ENCODE data around the gene EIF3I.

The EIF3I gene

DNA sequence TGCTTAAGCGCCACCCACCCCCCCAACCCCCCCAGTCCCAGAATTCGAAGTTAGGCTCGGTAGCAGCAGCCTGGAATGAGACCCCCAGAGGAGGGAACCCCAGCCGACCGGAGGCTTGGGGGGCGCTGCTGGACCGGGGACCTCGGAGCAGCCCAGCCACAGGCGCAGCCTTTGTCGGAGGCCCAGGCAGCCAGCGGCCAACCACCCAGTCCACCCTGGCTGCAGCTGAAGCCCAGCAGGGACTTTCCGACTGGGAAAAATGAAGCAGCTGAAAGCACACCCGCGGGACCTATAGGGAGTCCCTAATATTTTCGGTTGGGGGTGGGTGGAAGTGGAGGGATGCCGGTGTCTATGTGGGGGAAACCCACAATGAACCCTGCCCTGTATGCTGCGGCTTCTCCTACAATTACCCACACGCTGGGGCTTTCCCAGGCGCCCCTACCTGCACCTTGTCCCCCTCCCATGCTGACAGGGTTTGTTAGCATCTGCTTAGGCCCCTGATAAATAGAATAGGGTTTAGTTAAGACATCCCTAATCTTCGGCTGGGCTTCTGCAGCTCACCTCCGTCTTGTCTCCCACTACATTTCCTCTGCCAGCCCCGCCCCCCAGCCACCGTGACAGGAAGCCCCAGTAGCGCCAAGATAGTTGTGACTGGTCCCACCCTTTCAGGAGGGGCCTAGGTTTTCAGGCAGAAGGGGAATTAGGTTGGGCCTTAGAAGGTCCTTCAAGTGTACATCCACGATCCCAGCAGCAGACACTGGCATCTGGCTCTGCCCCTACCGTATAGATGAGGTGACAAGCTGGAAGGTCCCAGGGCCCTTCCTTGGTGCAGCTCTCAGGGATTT lies 21.0 kb upstream of the EIF3I start:
- DNase-seq (peak; percentile 63 to 77 (median 74)), ATAC-seq (replicated peaks) (peak; percentile 76)
- Mint-ChIP-seq H3K36me3 (ENCODE audit: insufficient read depth) (peaks cover 23% of the 10 kb centered on the region), H3K27ac (peak overlapping the region; percentile 94), H3K4me3 (peak overlapping the region; percentile 92), H3K27me3 (no peaks in the 10 kb centered on the region), H3K9me3 (no peaks in the 10 kb centered on the region), H3K4me1 (ENCODE audit: low read depth in 2 of 2) (peaks cover 55 to 57% of the 10 kb centered on the region in 2 donors)

DNA sequence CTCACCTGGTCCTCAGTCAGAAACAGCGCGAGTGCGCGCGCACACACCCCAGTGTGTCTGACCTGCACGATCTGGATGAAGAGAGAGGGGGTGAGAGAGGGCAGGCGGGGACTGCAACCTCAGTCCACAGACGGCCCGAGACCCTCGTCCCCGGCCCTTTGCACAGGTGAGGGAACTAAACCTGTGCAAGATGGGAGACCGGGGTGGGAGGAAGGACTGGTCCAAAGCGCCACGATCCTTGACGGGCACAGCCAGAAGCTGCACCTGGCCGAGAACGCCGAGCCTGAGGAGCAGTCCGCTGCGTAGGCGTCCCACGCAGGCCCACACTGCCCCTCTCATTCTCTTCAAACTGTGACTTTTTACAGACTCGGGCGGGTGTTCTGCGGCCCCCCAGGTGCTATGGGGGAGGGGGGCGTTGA lies 17.3 kb upstream of the EIF3I start:
- H3K9me3 Mint-ChIP-seq: no peaks in the 10 kb centered on the region
- H3K27ac Mint-ChIP-seq: peak overlapping the region; percentile 91 to 94
- ATAC-seq (replicated peaks) (no peak), DNase-seq (no peak)
- peak overlapping the region; percentile 84 to 88 for H3K4me3 Mint-ChIP-seq
- peaks cover 35 to 40% of the 10 kb centered on the region in 2 donors for H3K4me1 Mint-ChIP-seq (ENCODE audit: low read depth in 2 of 2)
- H3K36me3 Mint-ChIP-seq (ENCODE audit: insufficient read depth): peaks cover 22% of the 10 kb centered on the region
- no peaks in the 10 kb centered on the region for H3K27me3 Mint-ChIP-seq

DNA sequence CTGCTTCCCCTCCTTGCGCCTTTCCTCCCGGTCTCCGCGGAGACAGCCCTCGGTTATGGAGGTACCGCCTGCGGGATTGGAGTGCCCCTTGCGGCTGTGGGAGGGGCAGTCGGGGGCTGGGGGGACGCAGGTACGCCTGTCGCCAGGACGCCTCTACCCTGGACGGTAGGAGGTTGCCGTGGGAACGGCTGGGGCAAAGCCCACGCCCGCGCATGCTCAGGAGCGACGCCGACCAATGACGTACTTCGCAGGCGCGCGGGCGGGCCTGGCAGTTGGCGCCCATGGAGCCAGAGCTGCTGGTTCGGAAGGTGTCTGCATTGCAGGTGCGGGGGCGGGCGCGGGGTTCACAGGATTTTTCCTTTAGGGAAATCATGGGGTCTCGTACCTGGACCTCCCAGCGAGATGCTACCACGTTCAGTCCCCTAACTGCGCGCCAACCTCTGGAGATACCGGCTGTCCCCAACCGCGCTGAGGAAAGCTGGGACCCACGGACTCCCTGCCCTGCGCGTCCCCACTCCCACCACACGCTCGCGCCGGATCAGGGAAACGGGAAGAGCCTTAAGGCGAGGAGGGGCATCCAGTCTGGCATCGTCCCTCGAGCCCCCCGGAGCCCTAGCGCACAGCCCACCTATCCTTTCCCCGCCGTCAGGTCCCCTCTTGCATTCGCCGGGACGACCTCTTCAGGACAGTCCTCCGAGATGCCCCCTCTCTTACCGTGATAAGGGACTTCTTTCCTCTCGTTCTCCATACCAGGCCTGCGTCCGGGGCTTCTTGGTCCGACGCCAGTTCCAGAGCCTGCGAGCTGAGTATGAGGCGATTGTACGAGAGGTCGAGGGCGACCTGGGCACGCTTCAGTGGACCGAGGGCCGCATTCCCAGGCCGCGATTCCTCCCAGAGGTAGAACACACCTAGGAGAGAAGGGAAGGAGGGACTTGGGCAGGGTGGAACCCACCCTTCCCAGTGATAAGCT lies 16.5 kb upstream of the EIF3I start, which contains the start of gene IQCC:
Gene IQCC, plus strand, starts transcription at position 271 of the 970 bp plus-strand sequence. Its CDS starts 11 bp downstream, at position 282.
- DNase-seq (peak; percentile 78 to 84 (median 79)), ATAC-seq (replicated peaks) (peak; percentile 67)
- Mint-ChIP-seq H3K4me1 (ENCODE audit: low read depth in 2 of 2) (peaks cover 28 to 34% of the 10 kb centered on the region in 2 donors), H3K4me3 (peak within 1 kb of the TSS; percentile 84 to 88), H3K9me3 (no peaks in the 10 kb centered on the region), H3K27ac (peak within 1 kb of the TSS; percentile 91 to 94), H3K36me3 (ENCODE audit: insufficient read depth) (peaks cover 18% of the 10 kb centered on the region), H3K27me3 (no peaks in the 10 kb centered on the region)

DNA sequence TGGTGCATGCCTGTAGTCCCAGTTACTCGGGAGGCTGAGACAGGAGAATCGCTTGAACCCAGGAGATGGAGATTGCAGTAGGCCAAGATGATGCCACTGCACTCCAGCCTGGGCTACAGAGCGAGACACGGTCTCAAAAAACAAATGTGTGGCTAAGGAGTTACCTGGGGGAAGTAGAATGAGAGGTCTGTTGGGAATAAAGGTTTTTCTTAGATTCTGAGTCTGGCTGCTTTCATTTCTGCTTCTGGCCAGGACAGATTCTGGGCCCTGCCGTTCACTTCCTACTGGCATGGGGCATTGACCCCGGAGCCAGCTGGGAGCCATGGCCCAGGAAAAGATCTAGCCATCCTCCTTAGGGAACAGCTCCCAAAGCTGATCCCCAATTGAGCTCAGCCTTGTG lies 13.7 kb upstream of the EIF3I start:
- Mint-ChIP-seq H3K27me3 (no peaks in the 10 kb centered on the region), H3K36me3 (ENCODE audit: insufficient read depth) (peaks cover 3% of the 10 kb centered on the region), H3K4me1 (ENCODE audit: low read depth in 2 of 2) (peaks cover 14 to 18% of the 10 kb centered on the region in 2 donors), H3K4me3 (no peak overlapping the region), H3K9me3 (no peaks in the 10 kb centered on the region), H3K27ac (no peak overlapping the region)
- ATAC-seq (replicated peaks) (no peak), DNase-seq (no peak)

DNA sequence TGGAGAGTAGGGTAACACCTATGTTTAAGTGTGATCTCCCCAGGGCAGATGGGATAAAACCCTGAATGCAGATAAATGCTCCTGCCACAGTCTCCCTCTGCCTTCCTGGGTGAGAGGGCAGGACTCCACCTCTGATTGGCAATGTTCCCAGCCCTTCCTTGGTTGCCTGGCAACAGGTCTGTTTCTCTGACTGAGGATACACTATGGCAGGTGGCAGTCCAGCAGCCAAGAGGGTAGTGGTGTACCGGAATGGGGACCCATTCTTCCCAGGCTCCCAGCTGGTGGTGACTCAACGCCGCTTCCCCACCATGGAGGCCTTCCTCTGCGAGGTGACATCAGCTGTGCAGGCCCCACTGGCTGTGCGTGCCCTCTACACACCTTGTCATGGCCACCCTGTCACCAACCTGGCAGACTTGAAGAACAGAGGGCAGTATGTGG lies 13.3 kb upstream of the EIF3I start, which contains the start of gene DCDC2B:
Gene DCDC2B, plus strand, starts transcription at position 199 of the 438 bp plus-strand sequence. Its CDS starts 5 bp downstream, at position 204.
- peak within 1 kb of the TSS; percentile 60 to 83 for H3K27ac Mint-ChIP-seq
- peaks cover 13 to 17% of the 10 kb centered on the region in 2 donors for H3K4me1 Mint-ChIP-seq (ENCODE audit: low read depth in 2 of 2)
- no peak for ATAC-seq (replicated peaks)
- no peaks in the 10 kb centered on the region for H3K9me3 Mint-ChIP-seq
- no peaks in the 10 kb centered on the region for H3K27me3 Mint-ChIP-seq
- peaks cover 3% of the 10 kb centered on the region for H3K36me3 Mint-ChIP-seq (ENCODE audit: insufficient read depth)
- no peak for DNase-seq
- no peak within 1 kb of the TSS for H3K4me3 Mint-ChIP-seq

DNA sequence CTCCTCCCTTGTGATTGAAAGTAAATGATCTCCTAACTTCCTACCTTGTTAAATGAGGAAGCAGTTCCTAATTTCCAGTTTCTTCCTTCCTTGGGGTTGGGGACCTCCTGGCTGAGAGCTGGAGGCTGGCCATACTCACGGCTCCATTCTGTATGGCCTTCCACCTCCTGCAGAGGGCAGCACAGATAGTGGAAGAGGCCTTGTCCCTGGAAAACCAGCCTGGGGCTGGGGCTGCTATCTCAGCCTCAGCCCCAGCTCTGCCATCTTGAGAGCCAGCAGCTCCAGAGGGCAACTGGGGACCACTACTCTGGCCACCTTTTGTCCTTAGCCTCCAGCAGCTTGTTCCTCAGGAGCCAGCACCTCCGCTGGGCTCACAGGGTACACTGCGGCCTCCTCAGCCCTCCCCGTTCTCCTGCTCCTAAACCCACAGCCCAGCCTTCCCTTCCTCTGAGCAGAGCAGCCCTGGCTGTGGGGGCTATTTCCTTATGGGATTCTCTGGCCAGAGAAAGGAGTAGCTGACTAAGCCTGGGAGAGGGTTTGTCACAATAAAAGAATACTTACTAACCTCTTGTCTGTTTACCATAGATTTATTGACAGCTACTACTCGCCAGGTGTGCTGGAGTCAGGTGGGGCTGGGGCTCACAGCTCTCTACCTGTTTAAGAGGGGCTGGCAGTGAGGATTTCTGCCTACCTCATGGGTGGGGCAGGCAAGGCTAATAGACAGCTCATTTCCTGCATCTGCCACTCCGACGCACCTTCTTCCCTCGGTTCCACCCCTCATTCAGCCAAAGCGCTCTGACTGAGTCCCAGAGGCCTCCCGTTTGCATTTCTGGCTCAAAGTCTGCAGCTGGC lies 6.4 kb upstream of the EIF3I start:
- Mint-ChIP-seq H3K36me3 (ENCODE audit: insufficient read depth) (peaks cover 11% of the 10 kb centered on the region), H3K27me3 (no peaks in the 10 kb centered on the region), H3K27ac (peak overlapping the region in 1 of 2 donors; percentile 75), H3K9me3 (no peaks in the 10 kb centered on the region), H3K4me3 (no peak overlapping the region), H3K4me1 (ENCODE audit: low read depth in 2 of 2) (peaks cover under 1 to 9% of the 10 kb centered on the region in 2 donors)
- DNase-seq (peak; percentile 38 to 45 (median 44)), ATAC-seq (replicated peaks) (peak; percentile 83)

DNA sequence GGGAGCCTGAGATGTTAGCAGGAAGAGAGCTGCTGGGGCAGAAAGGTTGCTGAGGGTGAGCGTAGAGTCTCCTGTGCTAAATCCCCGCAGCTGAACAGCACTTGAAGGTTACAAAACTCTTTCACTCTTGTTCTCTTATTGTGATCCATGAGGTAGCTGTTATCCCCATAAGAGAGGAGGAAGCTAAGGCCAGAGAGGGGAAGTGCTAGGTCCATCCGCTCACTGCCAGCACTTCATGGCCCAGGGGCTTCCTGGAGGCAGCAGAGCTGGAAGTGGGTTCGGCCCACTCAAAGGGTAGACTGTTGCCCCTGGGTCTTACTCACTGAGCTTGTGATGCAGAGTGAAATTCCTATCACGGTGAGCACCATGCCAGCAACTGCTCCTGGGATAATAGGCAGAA lies 5.6 kb upstream of the EIF3I start:
- no peaks in the 10 kb centered on the region for H3K27me3 Mint-ChIP-seq
- H3K36me3 Mint-ChIP-seq (ENCODE audit: insufficient read depth): peaks cover 11% of the 10 kb centered on the region
- no peak overlapping the region for H3K4me3 Mint-ChIP-seq
- no peaks in the 10 kb centered on the region for H3K9me3 Mint-ChIP-seq
- no peak for ATAC-seq (replicated peaks)
- peak overlapping the region in 1 of 2 donors; percentile 75 for H3K27ac Mint-ChIP-seq
- no peak for DNase-seq
- peaks cover 7 to 14% of the 10 kb centered on the region in 2 donors for H3K4me1 Mint-ChIP-seq (ENCODE audit: low read depth in 2 of 2)

DNA sequence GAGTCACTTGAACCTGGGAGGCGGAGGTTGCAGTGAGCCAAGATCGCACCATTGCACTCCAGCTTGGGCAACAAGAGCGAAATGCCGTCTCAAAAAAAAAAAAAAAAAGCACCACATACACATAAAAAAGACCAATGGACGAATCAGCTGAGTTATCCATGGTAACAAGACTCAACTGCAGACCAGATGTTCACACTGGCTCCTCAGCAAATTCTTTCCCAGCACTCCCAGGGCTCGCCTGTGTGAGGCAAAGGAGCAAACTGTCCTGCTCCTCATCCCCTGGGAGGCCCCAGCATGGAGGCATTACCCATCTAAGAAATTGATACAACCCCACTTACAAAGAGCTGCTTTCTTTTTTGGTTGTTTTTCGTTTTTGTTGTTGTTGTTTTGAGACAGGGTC lies 3.2 kb upstream of the EIF3I start:
- H3K4me3 Mint-ChIP-seq: no peak overlapping the region
- no peaks in the 10 kb centered on the region for H3K27me3 Mint-ChIP-seq
- no peaks in the 10 kb centered on the region for H3K9me3 Mint-ChIP-seq
- ATAC-seq (replicated peaks) (no peak), DNase-seq (no peak)
- H3K36me3 Mint-ChIP-seq (ENCODE audit: insufficient read depth): peaks cover 31% of the 10 kb centered on the region
- H3K27ac Mint-ChIP-seq: peak overlapping the region in 1 of 2 donors; percentile 18
- H3K4me1 Mint-ChIP-seq (ENCODE audit: low read depth in 2 of 2): peaks cover 18 to 25% of the 10 kb centered on the region in 2 donors

DNA sequence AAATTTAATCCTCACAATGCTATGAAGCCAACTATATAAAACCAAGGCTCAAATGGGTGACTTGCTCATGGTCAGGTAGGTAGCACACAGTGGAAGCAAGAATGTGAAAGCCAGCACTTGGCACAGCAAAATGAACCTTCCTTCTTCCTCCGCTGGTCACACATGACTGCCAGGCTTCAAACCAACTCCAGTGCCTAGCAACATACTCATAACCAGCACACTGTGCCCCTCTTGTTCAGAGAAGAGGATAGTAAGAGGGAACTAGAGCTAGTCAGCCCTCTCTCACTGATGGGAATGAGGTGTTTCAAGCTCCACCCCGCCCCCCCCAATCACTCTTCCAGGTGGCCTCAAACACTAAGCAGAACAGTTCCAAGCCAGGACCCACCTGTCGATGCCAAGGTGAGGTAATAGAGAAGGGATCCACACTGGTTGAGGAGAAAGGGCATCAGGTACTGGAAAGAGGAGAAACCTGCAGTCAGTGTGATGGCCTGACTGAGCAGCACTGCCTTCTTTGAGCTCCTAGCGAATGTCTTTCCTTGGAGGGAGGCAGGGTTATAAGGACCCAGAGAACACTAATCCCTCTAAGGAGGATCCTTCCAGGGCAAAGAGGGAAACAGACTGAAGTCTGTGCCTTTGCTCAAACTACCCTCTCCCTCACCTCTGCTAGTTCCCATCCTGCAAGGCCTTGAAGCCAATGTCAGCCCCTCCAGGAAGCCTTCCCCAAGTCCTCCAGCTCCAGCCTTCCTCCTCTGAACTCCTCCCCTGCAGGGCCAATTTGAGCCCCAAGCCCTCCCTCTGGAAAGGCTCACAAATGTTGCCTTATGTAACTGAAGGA lies 1.2 kb upstream of the EIF3I start:
- peaks cover 22 to 24% of the 10 kb centered on the region in 2 donors for H3K4me1 Mint-ChIP-seq (ENCODE audit: low read depth in 2 of 2)
- no peak for ATAC-seq (replicated peaks)
- no peaks in the 10 kb centered on the region for H3K27me3 Mint-ChIP-seq

DNA sequence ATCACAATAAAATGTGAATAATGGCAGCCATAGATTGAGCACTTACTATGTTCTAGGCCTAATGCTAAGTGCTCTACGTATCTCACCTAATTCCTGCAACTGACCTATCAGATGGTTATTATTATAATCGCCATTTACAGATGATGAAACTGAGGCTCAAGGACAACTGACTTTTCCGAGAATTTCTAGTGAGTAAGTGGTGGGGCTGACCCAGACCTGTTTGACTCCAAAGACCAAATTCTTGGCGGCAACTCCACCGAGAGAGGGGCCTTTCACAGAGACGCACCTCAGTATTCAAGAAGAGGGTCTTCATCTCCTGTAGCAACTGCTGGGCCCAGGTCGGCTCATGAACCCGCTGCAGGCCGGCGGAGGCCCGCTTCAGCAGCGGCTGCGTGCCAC lies 627 bp upstream of the EIF3I start:
- no peaks in the 10 kb centered on the region for H3K9me3 Mint-ChIP-seq
- peaks cover 21 to 22% of the 10 kb centered on the region in 2 donors for H3K4me1 Mint-ChIP-seq (ENCODE audit: low read depth in 2 of 2)
- peak overlapping the region; percentile 96 to 99 for H3K27ac Mint-ChIP-seq
- no peaks in the 10 kb centered on the region for H3K27me3 Mint-ChIP-seq
- ATAC-seq (replicated peaks) (no peak), DNase-seq (no peak)
- peak overlapping the region; percentile 91 for H3K4me3 Mint-ChIP-seq
- H3K36me3 Mint-ChIP-seq (ENCODE audit: insufficient read depth): peaks cover 53% of the 10 kb centered on the region

More for the DNA sequence above, 1.2 kb upstream of the EIF3I start:
- Mint-ChIP-seq H3K4me3 (peak overlapping the region; percentile 91), H3K27ac (peak overlapping the region; percentile 96 to 99), H3K9me3 (no peaks in the 10 kb centered on the region), H3K36me3 (ENCODE audit: insufficient read depth) (peaks cover 47% of the 10 kb centered on the region)
- DNase-seq: no peak

DNA sequence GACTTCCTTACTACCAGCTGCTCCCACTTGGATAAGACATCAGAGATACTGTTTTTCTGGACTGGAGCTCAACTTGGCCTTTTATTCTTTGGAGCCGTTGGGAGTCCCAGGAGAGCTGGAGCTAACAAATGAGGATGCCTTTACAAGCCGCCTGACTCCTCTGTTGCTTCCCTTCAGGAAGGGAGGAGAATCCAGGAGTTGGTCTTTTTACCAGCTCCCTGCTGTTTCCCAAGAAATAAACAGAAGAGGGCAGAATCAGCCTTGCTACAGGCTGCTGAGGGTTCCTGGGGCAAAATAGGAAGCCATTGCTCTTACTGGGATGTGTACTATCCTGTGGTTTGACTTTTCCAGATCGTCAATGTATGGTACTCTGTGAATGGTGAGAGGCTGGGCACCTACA lies 1.5 kb downstream of the EIF3I start:
- DNase-seq (no peak), ATAC-seq (replicated peaks) (no peak)
- Mint-ChIP-seq H3K9me3 (no peaks in the 10 kb centered on the region), H3K4me1 (ENCODE audit: low read depth in 2 of 2) (peaks cover 22 to 27% of the 10 kb centered on the region in 2 donors), H3K36me3 (ENCODE audit: insufficient read depth) (peaks cover 70% of the 10 kb centered on the region), H3K27me3 (no peaks in the 10 kb centered on the region), H3K4me3 (peak overlapping the region; percentile 91), H3K27ac (peak overlapping the region; percentile 96 to 99)

DNA sequence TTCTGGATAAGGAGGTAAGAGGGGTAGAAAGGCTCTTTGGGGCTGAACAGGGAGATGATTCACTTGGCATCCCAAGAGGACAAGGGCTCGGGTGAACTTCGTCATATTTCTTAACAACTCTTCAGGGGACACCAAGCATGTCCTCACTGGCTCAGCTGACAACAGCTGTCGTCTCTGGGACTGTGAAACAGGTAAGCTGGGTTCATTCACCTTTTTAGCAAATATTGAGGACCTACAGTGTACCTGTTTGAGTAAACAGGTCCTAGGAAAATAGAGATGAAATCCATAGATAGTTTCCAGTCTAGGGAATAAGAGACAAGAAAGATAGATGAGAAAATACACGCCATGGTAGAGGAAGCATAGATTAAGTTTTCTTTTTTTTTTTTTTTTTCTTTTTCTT lies 2.1 kb downstream of the EIF3I start:
- peaks cover 23 to 27% of the 10 kb centered on the region in 2 donors for H3K4me1 Mint-ChIP-seq (ENCODE audit: low read depth in 2 of 2)
- DNase-seq (no peak), ATAC-seq (replicated peaks) (no peak)
- peak overlapping the region; percentile 91 for H3K4me3 Mint-ChIP-seq
- no peaks in the 10 kb centered on the region for H3K27me3 Mint-ChIP-seq
- H3K36me3 Mint-ChIP-seq (ENCODE audit: insufficient read depth): peaks cover 71% of the 10 kb centered on the region
- H3K27ac Mint-ChIP-seq: peak overlapping the region; percentile 96 to 99
- H3K9me3 Mint-ChIP-seq: no peaks in the 10 kb centered on the region

Data from effector memory CD8-positive, alpha-beta T cell (primary cell).